AG09319 (cell line): ENCODE data around the gene SUCLG2.

Source experiments
- DNase-seq: peaks from one replicate; pipeline ENCODE4 v3.0.0-alpha.2; 2010; ENCODE audit warnings: low read depth; ENCODE audit errors: extremely low read depth
- TF ChIP-seq, protein P1 (sequence below): IDR thresholded peaks from 2 replicates; pipeline ENCODE4 v1.5.1; 2011; ENCODE audit warnings: low read depth, mild to moderate bottlenecking, inconsistent platforms, low read length, moderate library complexity

The SUCLG2 gene

DNA sequence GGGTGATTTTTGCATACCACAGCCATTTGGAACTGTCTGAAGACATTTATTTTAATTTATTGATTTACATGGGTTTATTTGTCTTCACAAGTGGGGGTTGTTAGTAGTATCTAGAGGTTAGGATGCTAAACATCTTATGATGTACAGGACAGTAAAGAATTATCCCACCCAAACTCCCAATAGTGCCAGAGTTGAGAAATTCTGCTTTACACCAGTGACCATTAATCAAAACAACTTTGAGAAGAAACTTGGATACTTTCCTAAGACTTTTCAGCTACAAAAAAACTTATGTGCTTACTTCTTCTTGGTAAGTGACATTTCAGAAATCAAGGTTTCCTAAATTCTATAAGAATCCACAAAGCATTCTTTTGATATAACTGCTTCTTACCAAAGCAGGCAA, 156.7 kb downstream of the SUCLG2 start:
- no peak for DNase-seq
- TF ChIP-seq, protein P1, sequence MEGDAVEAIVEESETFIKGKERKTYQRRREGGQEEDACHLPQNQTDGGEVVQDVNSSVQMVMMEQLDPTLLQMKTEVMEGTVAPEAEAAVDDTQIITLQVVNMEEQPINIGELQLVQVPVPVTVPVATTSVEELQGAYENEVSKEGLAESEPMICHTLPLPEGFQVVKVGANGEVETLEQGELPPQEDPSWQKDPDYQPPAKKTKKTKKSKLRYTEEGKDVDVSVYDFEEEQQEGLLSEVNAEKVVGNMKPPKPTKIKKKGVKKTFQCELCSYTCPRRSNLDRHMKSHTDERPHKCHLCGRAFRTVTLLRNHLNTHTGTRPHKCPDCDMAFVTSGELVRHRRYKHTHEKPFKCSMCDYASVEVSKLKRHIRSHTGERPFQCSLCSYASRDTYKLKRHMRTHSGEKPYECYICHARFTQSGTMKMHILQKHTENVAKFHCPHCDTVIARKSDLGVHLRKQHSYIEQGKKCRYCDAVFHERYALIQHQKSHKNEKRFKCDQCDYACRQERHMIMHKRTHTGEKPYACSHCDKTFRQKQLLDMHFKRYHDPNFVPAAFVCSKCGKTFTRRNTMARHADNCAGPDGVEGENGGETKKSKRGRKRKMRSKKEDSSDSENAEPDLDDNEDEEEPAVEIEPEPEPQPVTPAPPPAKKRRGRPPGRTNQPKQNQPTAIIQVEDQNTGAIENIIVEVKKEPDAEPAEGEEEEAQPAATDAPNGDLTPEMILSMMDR = no peak

DNA sequence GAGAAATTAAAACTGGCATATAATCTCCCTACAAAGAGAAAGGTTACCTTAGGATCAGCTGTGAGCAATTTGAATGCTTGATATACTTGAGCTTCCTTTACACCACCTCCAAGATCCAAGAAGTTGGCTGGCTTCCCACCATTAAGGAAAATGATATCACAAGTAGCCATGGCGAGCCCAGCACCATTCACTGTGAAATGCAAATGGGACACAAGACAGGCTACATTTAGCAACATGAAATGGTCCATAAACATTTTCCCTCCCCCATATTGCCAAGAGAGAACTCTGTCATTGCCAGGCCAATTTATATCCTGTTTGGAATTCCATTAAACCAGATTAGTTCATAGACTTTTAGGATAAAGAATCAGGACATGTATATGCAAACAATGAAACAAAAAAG, 158.7 kb downstream of the SUCLG2 start:
- TF ChIP-seq, protein P1 = no peak
- DNase-seq = no peak

DNA sequence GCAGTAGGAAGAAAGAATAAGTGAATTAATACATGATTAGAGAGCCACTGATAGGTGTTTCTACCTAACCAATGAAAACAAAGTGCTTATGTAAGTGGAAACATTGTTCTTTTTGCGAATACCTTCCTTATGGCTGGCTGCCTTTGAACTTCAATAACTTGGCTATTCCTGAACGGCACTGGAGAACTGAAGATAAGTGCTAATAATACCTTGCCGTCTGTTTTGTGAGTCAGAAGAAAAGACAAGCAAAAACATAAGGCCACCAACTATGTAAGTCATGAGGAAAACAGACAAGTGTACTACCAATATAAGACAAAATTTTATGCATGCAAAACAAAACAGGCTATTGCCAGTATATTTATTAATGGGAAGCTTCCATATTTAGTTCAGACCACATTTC, 160.6 kb downstream of the SUCLG2 start:
- TF ChIP-seq, protein P1 = no peak
- no peak for DNase-seq

DNA sequence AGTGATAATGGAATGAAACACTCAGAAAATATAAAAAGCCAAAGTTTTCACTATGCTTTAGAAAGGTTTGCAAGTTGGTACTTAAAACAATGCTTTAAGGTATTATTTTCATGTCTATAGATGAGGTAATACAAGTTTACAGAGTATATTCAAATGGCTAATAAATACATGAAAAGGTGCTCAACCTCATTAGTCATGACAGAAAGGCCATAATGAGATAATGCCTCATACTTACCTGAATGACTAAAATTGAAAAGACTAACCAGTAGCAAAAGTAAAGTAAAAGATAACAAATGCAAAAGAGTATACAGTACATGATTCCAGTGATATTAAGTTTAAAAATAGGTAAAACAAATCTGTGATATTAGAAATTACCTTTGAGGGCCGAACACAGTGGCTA, 163.8 kb downstream of the SUCLG2 start:
- TF ChIP-seq, protein P1 = no peak

DNA sequence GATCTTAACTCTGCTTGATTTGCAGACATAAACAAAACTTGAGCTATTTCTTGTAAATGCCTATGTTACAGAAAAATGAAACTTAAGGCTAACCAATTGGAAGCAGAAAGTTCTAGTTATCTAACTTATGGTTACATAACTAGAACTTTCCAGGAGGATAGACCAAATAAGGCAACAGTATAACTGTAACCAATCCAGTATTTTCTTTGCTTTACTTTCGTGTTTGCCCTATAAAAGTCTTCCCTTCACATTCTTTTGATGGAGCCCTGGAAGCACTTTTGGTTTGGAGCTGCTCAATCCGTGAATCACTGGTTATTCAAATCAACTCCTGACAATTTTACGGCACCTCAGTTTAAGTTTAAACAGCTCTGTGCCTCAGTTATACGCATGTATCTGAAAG, 164.6 kb downstream of the SUCLG2 start:
- peak; percentile 39 for DNase-seq
- TF ChIP-seq, protein P1 = no peak

More for the DNA sequence above, 163.8 kb downstream of the SUCLG2 start:
- DNase-seq = no peak

DNA sequence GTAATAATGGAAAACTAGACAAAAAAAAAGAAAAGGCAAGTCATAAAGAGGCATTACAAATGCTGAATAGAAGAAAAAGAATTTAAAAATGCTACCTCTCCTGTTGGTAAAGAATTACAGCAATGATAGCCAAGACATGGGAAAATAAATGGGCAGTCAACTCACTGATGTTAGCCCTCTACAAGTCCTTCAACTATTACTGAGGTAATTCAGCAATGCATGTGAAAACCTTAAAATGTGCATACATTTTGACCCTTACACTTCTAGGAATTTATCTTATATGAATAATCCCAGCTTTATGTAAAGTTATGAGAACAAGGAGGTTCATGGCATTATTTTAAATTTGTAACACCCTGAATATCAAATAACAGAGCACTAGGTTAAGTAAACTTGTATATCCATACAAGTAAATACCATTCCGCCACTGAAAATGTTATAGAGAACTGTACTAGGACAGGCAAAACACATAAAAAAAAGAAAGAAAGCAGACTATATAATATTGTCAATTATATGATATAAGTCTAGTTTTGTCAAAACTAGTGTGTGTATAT, 166.8 kb downstream of the SUCLG2 start:
- TF ChIP-seq, protein P1 = no peak
- DNase-seq = no peak

DNA sequence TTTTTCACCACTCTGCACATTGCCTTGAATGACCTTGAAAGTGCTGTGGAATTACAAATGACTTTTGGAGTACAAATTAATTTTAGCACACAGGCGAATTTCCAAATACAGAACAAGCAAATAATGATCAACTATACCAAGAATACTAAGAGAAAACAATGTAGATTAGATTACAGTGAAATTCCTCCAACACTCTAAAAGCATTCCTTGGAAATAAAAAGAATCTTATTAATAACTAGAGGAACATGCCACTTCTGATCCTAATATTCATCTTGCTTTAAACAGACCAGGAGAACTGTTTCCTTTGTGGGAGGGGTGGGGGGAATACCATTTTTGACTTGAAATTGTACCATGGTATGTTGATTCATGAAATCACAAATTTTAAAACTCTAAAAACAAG, 167.5 kb downstream of the SUCLG2 start:
- no peak for DNase-seq
- TF ChIP-seq, protein P1 = no peak
